GM19193 (cell line): ENCODE measurements around the gene SH3BP2.
A peak's percentile ranks its signal among the peaks of the same experiment; 100 is the strongest.

Experiments used
- POLR2A ChIP-seq: IDR thresholded peaks from 4 replicates; pipeline ENCODE4 v1.6.1; 2011; ENCODE audit not compliant: insufficient read depth, insufficient read length; ENCODE audit errors: extremely low read depth

SH3BP2 gene

DNA sequence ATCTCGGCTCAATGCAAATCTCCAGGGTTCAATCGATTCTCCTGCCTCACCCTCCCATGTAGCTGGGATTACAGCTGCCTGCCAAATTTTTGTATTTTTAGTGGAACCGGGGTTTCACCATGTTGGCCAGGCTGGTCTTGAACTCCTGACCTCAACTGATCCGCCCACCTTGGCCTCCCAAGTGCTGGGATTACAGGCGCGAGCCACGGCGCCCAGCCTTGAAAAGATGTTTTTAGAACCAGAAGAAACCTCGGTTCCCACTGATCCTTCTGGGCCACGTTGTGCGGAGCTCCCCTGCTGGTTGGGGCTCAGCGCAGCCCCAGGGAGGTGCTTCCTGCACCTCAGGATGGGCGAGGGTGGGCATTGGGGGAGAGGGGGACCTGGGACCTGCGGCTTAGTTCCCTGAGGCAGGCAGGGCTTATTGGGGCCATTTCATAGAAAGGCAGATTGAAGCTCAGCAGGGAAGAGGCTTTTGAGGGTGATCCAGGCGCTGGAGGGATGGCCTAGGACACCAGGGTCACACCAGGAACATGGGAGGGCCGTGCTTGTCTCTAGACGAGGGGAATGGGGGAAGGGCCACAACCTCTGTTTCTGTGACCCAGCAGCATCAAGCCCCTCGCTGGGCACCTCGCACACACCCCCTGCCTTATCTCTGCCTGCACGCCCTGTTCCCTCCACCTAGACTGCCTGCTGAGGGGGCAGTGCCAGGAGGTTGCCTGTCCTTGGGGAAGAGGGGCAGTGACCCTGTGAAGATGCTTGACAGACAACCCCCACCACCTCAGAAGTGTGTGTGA, 44.4 kb downstream of the SH3BP2 start:
- TF ChIP-seq POLR2A = no peak

DNA sequence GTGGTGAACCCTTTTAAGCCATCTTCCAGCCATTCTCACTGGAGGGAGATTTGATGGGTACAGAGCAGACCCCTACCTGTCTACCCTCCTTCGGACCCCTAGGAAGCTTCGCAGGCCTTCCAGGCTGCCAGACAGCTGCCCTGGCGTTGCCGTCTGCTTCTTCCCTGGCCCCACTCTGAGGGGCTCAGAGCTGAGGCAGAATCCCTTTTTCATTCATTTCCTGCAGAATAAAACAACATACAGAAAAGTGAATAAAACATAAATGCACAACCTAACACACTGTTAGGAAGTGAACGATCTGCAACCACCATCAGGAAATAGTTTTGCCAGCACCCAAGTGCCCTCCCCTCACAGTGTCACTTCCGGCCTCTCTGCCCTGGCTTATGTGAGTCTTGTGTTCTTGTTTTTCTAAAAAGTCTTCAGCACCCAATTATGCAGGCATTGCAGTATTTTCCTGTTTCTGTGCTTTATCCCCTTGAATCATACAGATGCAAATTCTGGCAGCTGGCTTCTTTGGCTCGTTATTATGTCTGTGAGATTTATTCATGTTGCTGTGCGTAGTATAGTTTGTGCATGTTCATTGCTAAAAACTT, 45.1 kb downstream of the SH3BP2 start:
- TF ChIP-seq POLR2A = no peak

DNA sequence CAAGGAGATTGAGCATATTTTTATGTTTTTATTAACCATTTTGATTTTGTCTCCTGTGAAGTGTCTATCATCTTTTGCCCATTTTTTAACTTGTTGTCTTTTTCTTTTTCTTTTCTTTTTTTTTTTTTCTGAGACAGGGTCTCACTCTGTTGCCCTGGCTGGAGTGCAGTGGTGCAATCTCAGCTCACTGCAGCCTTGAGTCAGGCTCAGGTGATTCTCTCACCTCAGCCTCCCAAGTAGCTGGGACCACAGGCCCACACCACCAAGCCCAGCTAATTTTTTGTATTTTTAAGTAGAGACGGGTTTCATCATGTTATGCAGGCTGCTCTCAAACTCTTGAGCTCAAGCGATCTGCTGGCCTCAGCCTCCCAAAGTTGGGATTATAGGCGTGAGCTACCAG, 46.2 kb downstream of the SH3BP2 start:
- no peak for TF ChIP-seq POLR2A

DNA sequence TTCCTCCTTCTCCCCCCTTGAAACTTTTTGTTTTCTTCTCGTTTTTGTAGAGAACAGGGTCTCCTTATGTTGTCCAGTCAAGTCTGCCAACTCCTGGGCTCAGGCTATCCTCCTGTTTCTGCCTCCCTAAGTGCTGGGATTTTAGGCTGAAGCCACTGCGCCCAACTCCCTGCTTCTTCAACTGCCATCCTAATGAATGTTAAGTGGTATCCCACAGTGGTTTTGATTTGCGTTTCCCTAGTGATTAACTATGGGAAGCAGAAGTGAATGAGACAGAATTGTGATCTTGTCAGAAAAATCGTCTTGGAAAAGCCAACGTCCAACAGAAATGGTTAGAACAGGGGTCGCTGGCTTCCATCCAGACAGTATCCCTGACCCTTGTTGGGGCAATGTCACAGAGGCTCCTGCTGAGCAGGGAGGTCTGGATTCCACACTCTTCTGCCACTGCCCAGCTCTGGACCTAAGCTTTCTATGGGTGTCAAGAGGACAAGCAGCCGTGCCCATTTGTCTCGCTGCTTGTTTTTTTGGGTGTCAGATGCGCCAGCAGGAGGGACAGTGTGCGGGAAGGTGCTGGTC, 49.9 kb downstream of the SH3BP2 start:
- TF ChIP-seq POLR2A = no peak

DNA sequence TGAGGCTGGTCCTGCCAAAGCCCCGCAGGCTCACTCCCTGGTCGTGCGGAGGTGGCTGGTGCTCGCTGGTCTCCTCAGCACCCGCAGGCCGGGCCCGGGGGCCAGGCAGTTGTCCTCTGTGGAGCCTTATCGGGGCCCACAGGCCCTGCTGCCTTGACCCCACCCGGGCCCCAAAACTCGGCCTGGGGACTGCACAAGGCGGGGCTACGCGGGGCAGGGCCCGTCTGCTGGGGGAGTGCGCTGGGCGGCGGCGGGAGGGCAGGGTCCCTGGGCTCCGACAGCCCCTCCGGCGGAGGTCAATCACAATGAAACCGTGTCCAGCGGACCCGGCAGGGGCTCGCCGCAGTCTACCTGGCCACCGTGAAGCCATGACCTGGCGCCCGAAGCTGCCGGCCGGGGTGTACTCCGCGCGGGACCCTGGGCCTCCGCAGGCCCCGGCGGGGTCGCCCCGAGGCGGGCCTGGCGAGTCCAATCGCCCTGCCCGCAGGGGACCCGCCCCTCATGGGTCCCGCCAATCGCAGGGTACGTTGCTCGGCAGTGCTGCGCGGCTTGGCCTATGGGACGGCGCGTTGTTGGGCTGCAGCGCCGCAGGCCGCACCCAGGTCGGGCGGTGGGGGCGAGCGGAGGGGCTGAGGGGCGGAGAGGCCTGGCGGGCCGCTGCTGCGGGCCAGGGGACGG, 50.5 kb downstream of the SH3BP2 start, which contains the start of gene ADD1:
ADD1 (plus strand) TSS at position 582 of the 678 bp plus-strand sequence. CDS start 32,072 bp downstream, outside the sequence.
- peak; percentile 85 for TF ChIP-seq POLR2A

DNA sequence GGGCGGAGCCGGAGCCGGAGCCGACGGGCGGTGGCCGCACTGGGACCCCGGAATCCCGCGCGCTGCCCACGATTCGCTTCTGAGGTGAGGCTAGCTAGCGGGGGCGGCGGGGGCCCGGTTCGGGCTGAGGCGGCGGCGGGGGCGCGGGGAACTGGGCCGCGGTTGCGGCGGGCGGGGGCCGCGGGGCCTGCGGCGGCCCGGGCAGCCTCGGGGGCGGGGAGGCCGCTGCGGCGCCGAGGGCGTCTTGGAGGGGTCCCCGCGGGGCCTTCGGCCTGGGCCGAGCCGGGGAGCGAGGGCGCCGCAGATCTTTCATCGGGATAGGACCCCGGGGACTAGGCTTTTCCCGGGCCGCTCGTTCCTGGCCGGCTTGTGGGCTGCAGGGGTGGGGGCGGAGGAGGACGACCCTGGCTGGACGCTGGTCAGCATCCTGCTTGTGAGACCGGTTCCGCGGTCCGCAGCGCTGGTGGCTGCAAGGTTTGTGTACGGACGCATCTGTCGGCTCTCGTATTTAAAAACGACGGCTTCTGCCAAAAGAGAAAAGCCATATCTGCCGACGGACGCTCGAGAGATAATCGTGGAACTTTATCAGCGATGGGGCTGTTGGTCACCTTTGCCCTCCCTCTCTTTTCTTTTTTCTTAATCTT, 51.2 kb downstream of the SH3BP2 start:
- no peak for TF ChIP-seq POLR2A

DNA sequence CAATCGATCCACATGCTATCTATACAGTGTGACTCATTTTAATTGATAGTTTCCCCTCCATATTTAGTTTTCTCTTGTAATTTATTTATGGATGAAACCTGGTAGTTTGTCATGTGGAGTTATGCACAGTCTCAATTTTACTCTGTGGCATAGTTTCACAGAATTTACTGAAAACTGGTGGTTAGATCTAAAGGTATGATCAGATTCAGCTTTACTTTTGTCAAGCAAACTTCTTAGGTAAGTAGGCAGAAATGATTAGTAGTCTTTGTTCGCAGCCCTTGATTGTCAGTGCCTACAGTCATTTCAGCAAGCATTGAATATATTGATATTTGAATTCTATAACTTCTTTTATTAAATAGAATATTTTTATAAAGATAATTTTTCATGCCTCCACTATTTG, 53.3 kb downstream of the SH3BP2 start:
- TF ChIP-seq POLR2A = no peak

DNA sequence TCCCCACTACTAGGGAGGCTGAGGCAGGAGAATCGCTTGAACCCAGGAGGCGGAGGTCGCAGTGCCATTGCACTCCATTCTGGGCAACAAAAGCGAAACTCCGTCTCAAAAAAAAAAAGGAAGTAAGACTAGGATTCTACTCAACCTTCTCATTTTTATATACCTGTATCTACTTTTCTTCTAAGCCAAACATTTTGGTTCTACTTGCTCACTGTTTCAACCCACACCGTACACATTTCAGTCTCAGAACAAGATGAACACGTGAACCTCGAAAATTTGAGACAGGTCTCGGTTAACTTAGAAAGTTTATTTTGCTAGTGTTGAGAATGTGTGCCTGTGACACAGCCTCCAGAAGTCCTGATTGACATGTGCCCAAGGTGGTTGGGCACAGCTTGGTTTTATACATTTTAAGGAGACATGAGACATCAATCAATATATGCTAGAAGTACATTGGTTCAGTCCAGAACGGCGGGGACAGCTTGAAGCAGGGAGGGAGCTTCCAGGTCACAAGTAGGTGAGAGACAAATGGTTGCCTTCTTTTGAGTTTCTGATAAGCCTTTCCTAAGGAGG, 54.5 kb downstream of the SH3BP2 start:
- no peak for TF ChIP-seq POLR2A

DNA sequence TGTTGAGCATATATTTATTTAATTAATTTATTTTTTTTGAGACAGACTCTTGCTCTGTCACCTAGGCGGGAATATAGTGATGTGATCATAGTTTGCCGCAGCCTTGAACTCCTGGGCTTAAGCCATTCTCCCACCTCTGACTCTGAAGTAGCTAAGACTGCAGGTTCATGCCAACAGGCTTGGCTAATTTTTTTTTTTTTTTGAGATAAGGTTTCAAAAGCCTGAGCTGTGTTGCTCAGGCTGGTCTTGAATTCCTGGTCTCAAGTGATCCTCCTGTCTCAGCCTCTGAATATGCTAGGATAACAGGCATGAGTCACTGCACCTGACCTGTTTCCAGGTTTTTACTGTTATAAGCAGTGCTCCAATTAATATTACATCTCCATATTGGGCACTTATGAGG, 55.6 kb downstream of the SH3BP2 start:
- TF ChIP-seq POLR2A = no peak

DNA sequence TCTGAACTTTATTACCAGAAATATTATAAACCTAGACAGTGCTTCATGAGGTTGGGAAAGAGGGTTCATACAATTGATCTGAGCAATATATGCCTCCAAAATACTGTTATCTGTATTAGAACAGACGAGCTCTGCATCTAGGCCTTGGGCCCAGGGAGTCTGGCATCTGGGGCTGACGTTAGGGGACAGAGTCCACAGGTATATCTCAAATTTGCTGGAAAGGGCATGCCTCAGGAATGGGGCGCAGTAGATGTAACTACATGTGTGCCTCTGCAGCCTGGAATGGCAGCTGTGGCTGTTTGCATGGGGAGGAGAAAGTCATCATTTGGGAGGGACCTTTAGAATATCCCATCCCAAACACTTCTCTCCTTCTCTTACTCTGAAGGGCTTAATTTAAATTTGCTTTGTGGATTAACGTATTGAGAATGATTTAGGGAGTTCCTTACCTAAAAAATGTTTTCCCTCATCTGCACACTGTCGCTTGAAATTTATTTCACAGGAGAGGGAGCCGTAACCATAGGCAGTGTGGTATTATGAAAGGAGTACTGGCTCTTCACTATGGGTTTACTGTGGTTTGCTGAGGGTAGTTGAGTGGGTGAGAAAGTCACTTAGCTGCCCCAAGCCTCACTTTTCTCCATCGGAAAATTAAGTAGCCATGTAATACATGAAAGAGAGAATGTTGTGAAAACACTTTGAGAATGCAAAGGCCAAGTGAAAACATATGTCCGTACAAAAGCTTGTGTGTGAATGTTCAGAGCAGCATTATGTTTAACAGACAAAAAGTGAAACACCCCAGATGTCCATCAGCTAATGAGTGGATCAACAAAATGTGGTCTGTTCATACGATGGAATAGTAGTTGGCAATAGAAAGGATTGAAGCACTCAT, 56.6 kb downstream of the SH3BP2 start:
- no peak for TF ChIP-seq POLR2A

DNA sequence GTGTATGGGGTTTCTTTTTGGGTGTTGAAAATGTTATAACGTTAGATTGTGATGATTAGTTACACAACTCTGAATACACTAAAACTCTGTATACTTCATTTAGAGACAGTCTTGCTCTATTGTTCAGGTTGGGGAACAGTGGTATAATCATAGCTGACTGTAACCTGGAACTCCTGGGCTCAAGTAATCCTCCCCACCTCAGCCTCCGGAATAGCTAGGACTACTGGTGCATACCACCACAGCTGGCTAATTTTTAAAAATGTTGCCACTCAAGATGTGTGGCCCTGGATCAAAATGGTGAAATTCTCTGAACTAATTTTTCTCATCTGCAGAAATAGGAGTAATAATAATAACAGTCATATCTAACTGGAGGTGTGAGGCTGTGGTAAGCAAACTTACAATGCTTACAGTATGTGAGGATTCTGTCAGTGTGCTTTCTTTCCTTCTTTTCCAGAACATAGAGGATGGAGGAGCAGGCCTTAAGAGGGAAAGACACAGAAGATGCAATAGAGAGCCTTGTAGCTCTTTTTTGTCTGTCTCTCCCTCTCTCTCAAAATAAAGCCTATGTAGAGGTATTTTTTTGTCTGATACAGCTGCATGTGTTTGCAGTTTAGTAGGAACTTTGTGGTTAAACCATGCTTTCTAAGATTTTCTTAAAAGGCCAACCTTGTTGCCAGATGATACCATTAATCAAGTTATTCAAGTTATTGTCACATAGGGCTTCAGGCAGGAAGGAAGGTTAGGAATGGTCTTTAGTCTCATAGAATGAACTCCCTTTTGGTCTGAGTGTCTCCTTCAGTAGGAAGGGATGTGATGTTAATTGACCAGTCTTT, 58.3 kb downstream of the SH3BP2 start:
- TF ChIP-seq POLR2A = no peak

DNA sequence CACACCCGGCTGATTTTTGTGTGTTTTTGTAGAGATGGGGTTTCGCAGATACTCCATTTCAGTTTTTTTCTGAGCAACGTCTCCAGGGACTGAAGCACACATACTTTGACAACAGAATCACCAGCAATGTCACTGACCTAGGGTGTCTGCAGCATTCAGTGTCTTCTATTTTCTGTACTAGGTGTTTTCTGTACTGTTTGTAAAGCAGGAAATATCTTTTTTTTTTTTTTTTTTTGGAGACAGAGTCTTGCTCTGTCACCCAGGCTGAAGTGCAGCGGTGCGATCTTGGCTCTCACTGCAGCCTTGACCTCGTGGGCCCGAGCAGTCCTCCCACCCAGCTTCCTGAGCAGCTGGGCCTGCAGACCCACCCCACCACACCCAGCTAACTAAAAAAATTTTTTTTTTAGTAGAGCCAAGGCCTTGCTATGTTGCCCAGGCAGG, 59.6 kb downstream of the SH3BP2 start:
- TF ChIP-seq POLR2A = no peak

DNA sequence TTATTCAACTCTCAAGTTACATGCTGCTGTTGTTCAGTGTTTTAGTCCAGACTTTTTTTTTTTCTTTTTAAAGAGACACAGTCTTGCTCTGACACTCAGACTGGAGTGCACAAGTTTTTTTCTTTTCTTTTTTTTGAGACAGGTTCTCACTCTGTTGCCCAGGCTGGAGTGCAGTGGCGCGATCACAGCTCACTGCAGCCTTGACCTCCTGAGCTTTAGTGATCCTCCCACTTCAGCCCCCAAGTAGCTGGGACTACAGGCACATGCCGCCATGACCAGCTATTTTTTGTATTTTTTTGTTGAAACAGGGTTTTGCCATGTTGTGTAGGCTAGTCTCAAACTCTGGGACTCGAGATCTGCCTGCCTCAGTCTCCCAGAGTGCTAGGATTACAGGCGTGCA, 62.7 kb downstream of the SH3BP2 start:
- TF ChIP-seq POLR2A = no peak

DNA sequence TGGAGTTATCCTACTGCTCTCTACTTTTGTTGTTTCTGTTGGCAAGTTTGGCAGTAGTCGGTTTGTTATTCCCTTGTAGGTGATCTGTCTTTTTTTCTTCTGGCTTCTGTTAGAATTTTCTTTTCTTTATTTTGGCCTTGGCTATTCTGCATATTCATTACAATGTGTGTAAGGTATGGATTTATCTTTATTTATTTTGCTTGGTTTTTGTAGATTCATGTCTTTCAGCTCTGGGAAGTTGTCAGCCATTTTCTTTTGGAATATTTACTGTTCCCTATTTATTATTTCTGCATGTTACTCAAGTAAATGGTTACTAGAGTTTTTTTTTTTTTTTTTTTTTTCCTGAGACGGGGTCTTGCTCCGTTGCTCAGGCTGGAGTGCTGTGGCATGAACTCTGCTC, 63.4 kb downstream of the SH3BP2 start:
- TF ChIP-seq POLR2A = no peak
